GDM1 (cell line): ENCODE results near the gene UNC13B.

Source experiments
- DNase-seq: peaks from one replicate; lab custom pipeline; 2025; lab: John Stamatoyannopoulos, UW

The UNC13B gene

DNA sequence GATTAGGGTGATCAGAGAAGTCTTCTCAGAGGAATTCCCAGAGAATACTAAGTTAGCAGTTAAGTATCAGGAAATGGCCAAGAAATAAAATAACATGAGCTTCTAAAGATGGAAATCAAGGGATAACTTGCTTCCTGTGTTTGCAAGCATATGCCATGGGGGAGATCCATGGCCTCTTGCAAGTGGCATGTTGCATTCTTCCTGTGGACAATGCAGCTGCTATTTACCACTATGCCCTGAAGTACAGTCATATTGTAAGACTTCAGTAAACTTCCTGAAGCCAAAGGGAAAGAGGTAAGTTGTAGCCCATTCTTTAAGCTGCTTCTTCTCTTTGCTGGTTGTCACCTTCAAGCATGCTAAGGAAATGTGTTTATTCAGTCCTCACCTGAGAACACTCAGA is 173.4 kb downstream of the UNC13B start:
- no peak for DNase-seq

DNA sequence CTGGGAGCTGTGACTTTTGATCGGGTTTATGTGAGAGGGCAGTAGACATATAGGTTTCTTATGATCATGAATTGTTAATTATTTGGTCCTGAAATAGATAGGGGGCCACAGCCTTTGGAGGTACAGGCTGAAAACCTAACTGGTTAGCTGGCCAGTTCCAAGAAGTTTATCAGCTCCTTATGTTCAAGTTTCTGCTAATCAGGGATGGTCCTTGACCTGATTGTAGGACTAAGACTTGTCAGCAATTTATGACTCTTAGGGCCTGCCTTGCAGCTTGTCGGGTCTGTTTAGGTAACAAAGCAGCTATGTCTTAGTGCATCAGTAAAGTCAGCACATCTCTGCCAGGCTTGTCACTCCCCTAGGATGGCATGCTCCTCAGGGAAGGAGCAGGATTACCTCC is 176.3 kb downstream of the UNC13B start:
- no peak for DNase-seq

DNA sequence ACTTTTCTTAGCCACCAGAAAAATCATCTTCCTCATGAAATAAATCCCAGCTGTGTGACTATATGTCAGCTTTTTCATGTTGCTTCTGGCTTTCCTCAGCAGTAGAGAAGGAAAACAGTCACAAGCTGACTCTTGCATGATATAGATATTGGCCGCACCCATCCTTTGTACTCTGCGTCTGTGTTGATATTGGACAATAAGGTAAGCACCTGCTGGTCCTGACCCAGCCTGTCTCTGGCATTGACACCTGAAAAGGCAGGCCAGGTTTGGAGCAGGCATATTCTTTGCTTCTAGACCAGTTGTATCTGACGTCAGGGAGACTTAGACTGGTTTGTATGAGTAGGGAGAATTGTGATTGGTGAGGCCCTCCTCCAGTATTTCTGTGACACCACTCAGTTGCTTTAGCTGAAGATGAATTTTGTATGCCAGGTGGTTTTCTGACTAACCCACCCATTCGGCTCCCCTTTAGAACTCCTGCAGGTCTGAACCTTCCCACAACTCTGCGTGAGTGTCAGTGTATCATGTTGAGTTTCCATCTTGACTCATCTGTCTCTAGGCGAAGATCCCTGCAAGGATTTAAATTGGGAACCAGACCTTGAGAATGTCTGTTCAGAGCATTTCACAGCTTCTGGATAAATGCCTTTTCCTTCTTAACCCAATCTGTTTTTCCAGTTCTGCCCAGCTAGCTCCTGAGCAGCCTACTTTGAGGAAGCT is 176.9 kb downstream of the UNC13B start:
- no peak for DNase-seq

DNA sequence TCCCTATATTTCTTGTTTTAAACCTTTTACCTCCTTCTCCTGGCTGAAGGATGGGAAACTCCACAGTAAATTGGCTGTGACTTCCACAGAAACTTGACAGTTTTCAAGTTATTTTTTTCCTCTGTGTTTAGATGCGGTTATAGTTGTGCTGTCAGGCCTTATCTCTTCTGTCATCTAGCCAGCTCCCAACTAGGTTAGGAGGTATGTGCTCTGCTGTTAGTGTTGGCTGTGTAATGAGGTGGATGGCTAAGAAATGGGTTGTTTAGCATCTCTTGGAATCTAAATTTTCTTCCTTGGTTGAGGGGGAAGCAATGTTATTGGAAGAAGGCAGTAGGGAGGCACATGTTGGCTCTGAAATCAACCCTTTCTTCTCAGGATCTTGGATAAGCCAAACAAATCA is 178.2 kb downstream of the UNC13B start:
- DNase-seq, result no peak

DNA sequence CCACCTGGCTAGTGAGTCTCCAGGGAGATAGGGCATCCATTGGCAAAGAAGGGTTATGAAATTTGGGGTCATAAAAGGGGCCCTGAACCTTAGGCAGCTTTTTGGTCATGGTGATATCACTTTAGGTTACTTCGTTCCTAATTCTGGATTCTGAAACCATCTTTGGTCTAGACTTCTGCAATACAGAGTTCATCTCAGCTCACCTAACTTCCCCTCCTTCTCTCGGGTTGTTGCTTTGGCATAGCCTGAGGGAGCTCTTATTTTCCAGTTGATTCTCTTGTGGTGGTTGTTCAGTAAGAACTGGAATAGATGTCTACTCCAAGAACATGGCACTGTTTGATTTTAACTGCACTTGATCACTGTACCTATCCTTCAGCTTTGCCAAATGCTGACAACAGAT is 179.2 kb downstream of the UNC13B start:
- DNase-seq, result no peak

DNA sequence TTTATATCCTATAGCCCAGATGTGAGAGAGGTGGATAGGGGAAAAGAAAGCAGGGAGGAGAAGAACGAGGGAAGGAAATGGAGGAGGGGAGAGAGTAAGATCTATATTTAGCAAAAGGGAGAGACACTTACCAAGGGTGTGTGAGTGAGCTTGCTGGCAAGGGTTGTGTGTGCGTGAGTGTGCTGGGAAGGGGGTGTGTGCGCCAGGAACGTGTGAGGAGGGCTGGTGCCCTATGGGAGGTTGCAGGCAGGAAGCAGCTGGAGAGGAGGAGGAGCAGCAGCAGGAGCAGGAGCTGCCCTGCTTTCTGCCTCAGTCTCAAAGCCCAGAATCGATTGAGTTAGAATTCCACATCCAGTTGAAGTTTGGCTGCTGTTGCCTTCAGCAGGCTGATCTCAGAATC is 179.8 kb downstream of the UNC13B start:
- no peak for DNase-seq

DNA sequence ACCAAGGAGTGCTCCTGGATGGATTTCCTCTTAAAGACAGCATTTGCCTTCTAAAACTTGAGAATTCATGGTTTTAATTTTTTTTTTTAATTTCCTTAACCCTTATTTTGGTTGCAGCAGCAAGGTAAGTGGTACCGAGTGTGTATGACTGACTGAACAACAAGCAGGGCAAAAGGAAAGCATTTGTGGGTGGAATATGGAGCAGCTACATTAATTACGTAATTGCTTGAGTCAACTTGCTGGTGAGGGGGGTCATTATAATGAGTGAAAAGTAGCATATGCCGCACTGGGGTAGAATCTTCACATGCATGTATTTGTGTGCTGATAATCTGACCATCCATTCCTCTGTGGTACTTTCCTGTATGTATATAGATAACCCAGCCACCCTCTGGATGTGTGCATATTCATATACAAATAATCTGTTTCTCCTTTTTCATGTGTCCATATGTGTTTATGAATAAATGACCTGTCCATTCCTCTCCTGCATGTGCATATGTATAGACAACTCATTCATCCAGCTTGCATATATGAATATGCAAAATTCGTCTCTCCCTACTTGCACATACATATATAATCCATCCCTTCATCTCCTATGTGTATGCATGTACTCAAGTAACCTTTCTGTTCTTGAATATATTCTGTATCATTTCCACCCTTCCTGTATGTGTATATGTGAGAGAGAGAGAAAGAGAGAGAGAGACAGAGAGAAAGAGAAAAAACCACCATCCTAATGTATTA is 180.6 kb downstream of the UNC13B start:
- no peak for DNase-seq

DNA sequence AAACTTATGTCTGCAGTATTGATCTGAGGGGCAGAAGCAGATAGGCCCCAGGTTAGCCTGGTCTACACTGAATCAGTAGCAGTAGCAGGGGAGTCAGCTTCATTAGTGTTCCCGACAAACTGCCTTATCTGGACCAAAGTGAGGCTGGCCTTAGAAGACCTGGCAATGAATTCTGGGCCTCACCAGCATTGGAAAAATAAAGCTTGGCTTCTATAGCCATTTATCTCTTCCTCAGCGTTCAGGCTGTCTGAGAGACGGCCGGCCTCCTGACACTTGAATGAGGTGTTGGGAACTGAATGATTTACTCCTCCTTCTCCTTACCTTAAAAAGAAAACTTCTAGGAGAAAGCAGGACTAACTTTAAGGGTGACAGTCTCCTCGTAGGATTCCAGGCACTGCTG is 186.3 kb downstream of the UNC13B start:
- DNase-seq, result no peak

DNA sequence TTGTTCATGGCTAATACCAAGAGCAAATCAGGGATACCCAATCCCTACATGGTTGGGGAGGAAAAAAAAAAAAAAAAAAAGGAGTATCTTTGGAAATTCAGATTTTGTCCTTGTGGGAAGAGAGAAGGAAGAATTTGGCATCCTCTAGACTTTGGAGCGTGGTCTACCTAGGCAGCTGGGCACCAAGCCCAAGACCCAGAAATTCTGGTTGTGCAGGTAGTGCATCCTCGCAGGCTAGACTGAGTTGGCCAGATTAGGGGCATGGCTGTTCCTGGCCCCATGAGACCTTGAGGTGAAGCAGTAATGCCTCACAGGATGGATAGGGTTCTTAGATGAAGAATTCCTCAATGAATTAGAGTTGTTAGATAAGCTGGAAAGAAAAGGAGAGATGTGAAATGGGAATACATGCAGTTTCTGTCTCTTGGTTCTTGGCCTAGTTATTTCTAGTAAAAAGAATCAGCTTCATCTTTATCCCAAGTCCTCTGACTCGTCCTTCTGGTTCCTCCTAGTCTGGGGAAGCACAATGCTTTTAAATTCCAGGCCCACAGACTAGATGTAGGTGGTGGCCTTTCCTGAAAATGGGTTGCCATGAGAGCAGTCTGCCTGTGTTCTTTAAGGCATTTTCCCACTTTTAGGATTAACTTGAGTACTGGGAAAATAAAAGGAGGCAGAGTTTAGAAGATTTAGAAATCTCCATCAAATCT is 187.6 kb downstream of the UNC13B start:
- no peak for DNase-seq

DNA sequence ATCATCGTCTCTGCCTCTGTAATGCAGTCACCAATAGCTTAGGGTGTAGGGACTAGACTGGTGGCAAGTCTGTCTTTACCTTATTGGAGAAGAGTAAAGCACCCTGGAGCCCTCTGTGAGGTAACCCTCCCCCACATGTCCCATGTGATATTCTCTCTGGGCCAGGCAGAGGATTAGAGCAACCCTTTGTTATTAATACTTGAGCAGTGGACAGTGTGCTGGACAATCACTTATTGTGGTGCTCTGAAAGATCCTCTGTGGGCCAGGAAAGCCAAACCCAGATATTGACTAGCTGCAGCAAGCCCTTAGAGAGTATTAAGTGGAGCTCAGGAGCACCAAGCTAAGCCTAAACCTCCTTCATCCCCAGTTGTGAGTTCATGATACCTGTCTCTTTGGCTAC is 188.4 kb downstream of the UNC13B start:
- no peak for DNase-seq

DNA sequence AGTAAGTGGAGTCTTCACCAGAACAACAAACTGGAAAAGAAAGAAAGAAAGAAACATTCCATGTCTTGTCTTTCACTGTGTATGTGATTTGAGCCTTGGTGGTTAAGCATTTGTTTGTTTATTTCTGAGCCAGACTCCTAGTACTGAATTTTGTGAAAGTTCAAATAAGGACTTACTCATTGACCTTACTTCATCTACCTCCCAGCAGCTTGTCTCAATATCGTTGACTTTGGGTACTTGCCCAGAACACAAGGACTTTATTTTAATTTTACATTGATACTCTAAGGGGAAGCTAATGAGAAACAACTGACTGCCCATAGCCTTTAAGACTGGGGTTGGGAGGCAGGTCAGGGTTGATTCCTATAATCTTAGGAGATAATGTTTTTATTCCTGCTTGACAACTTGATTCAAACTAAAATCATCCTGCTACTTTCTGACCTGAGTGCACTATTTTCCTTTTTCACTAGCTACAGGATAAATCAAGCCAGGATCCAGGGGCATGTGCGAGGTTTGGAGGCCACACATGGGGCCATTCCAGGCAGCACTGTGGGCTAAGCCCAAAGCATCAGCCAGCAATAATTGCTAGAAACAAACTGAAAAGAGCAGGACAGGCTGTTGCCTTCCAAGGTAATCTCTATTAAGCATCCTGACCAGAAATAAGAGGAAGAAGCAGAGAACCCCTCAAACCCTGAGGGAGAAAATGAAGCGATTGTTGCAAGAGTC is 189.2 kb downstream of the UNC13B start:
- DNase-seq, result no peak

DNA sequence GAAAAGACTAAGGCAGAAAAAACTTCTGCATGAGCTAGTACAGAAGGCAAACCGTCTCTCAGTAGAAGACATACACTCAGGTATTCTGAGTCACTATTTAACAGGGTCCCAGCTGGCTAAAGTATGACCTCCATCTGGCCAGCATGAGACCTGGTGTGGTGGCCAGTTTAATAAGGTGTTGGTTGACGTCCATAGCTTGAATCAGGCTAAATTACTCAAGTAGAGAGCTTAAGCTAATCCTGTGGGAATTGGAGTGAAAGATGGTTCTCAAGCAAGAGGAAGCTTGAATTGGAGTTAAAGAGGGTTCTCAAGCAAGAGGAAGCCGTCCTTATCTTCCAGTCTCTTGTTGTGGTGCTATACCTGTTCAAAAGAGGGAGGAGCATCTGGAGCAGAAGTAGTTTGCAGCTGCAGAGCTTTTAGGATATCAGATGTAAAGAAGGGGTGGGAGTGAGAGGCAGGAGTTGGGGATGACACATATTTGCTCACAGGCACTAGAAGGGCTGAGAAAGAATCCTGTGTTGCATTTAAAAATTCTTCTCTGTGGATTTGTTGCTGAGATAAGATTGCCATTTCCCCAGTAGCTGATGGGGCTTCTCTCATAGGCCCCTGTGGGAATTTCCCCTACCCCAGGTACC is 192.0 kb downstream of the UNC13B start:
- DNase-seq, result no peak

DNA sequence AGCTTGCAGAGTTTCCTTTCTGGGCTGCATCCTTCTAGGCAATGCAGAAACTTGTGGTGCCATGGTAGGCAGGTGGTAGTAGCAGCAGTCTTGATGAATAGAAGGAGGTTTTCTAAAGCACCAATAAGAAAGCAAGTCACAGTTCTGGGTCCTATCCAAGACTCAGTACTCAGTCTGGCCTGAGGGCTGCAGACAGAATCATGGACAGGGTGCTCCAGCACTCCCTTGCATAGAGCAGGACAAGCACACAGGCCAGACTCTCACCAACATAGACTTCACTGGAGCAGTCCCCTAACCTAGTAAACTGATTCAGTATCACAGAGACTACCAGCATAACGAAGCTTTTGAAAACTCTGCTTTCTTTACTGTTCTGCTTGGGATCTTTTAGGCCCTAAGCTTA is 194.1 kb downstream of the UNC13B start:
- no peak for DNase-seq

DNA sequence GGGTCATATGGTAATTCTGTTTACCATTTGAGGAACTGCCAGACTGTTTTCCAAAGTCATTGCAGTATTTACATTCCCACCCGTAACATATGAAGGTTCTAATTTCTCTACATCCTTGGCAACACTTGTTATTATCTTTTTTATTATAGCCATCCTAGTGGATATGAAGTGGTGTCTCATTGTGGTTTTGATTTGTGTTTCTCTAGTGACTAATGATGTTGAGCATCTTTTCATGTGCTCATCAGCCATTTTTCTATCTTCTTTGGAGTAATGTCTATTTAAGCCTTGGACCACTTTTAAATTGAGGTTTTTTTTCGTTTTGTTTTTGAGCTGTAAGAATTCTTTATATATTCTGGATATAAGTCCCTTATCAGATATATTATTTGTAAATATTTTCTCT is 195.3 kb downstream of the UNC13B start:
- DNase-seq, result no peak

DNA sequence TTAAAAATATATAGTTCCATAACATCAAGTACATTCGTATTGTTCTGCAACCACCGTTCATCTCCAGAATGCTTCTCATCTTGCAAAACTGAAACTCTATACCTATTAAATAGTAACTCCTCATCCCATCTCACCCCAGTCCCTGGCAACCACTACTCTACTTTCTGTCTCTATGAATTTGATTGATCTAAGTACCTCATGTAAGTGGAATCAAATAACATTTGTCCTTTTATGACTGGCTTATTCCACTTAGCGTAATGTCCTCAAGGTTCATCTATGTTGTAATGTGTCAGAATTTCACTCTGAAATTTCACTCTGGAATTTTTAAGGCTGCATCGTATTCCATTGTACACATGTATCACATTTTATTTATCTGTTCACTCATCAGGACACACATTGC is 196.0 kb downstream of the UNC13B start:
- DNase-seq, result no peak

DNA sequence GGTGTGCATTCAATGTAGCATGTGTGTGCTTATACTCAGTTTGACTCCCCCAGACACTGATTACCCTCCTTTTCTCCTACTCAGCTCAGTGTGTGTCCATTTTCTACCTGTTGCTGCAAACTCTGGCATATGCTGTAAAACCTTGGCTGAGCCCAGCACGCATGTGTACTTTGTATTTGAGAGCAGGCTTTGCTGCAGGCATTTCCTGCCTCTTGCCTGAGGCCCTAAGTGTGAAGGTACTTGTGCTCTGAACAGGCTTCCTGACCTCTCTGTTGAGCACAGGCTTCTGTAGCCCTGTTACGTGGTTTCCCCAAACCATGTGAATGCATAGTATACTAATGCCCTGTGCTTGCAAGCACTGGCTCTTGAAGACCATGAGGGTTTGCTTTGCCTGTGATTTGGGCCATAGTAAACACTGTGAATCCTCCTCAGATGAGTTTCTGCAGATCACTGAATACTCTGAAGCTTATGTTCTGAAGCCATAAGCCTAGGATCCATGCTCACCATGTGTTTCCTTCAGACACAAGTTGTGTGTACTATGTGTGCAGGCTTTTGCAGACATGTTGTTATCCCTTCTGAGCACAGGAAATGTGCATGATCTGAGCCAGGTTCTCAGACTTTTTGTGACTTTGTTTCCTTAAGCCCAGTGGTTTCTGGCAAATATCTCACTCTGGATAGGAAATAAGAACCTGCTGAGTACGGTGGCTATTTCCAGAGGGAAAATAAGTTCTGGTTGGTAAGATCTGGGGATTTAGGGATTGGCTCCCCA is 203.2 kb downstream of the UNC13B start:
- DNase-seq, result no peak

DNA sequence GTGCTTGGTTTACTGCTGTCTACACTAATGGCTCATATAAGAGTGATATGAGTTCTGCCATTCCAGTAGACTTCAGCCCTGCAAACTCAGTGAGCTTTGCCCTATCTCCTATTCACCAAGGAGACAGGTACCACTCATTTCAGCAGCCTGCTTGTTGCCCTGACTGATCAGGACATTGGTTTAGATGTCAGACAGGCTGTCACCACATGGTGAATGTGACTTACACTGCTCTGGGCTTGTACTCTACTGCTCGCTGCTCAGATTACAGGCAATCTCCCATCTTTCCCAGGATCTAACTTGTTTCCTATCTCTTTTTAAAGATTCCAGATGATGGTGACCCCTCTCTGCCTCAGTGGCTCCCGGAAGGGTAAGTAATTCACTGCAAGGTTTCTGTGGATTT is 204.8 kb downstream of the UNC13B start:
- no peak for DNase-seq

DNA sequence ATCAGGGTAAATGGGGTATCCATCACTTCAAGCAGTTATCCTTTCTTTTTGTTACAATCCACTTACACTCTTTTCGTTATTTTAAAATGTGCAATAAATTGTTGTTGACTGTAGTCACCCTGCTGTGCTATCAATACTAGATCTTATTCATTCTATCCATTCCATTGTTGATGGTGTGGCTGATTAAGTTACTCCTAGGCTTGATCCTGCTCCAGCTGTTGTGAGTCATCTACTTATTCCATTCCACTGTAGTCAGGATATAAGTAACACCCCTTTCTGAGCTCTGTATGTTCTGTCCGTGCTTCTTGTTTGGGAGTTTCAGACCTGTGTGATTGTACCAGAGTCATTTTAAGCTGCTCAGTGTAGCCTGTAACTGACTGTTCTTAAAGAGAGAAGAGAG is 205.6 kb downstream of the UNC13B start:
- no peak for DNase-seq

DNA sequence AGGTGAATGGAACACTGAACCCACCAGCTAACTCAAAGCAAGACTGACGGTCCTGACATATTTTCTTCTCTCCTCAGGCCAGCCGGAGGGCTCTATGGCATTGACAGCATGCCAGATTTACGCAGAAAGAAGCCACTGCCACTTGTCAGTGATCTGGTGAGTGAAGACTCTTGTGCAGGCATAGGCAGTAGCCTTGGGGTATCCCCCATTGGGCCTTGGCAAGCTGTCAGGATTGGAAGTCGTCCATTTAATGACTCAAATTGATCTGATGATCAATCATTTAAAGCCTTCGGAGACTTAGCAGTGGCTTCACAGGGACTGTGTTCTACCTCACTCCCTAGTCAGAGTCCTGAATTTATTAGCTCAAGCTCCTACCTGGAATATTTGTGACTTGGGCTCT is 208.4 kb downstream of the UNC13B start:
- DNase-seq, result no peak

DNA sequence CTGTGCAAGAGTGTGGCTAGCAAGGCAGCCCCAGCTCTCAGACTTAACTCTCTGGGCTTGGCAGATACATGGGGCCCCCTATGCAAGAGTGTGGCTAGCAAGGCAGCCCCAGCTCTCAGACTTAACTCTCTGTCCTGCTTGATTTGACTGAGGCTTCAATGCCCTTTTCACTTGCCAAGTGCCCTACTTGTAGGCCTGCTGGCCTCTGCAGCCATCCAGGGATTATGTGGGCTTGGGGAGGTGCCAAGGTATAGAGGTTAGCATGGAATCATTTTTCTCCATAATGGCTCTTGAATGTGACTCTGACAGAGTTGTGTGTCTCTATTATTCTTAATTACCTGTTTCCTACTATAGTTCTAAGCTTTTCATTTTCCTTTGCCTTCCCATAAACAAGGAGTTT is 212.6 kb downstream of the UNC13B start:
- no peak for DNase-seq

DNA sequence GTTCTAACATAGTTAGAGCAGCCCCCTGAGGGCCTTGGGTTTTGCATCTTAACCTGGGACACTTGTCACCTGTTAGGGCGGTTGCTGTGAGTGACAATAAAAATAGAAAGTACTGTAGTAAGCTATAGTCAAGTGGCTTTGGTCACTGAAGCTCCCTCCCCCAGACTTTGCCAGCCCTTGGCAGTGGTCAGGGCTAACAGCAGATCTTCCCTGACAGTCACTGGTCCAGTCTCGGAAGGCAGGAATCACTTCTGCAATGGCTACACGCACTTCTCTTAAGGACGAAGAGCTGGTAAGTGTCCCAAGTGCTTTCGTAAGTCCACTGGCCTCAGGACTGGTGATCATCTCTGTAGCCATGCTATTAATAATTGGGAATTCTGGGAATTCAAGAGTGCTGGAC is 213.1 kb downstream of the UNC13B start:
- DNase-seq, result no peak
